HG02759 (cell line): ENCODE data around the gene ITPRID2.
A peak's percentile ranks its signal among the peaks of the same experiment; 100 is the strongest.
"Not testable (repeated sequence)": the region's sequence is repeated elsewhere in the genome, so short reads cannot be mapped to it uniquely, and the experiment has no call there.

Experiments
- ATAC-seq: cut with Tn5 transposase; IDR thresholded peaks from one replicate; pipeline ENCODE4 v1.9.1; 2021; ENCODE audit warnings: mild to moderate bottlenecking, moderate library complexity; ENCODE audit not compliant: unreplicated experiment

Gene ITPRID2

GRCh38 chr2:181915102-181915501, 23.6 kb downstream of the ITPRID2 start:
- no peak for ATAC-seq

GRCh38 chr2:181916726-181917718, 25.5 kb downstream of the ITPRID2 start:
- no peak for ATAC-seq

- ATAC-seq: no peak
Observed at GRCh38 chr2:181918188-181918587, 26.7 kb downstream of the ITPRID2 start.

- ATAC-seq: no peak
Observed at GRCh38 chr2:181923121-181923520, 31.6 kb downstream of the ITPRID2 start.

GRCh38 chr2:181924336-181924735, 32.8 kb downstream of the ITPRID2 start:
- ATAC-seq: no peak

GRCh38 chr2:181934694-181935093, 43.2 kb downstream of the ITPRID2 start:
- ATAC-seq: no peak

- ATAC-seq: no peak
Observed at GRCh38 chr2:181937473-181937872, 45.9 kb downstream of the ITPRID2 start.

- ATAC-seq: no peak
Observed at GRCh38 chr2:181943411-181944124, 52.0 kb downstream of the ITPRID2 start.

GRCh38 chr2:181944164-181944913, 52.8 kb downstream of the ITPRID2 start:
- ATAC-seq: no peak

GRCh38 chr2:181944914-181945291, 53.4 kb downstream of the ITPRID2 start:
- no peak for ATAC-seq

GRCh38 chr2:181946444-181947127, 55.1 kb downstream of the ITPRID2 start:
- no peak for ATAC-seq

GRCh38 chr2:181947273-181947672, 55.7 kb downstream of the ITPRID2 start:
- no peak for ATAC-seq

- no peak for ATAC-seq
Observed at GRCh38 chr2:181948227-181948626, 56.7 kb downstream of the ITPRID2 start.

GRCh38 chr2:181949047-181949446, 57.5 kb downstream of the ITPRID2 start:
- ATAC-seq: no peak

- ATAC-seq: no peak
Observed at GRCh38 chr2:181952404-181953226, 61.1 kb downstream of the ITPRID2 start.

GRCh38 chr2:181953881-181954537, 62.5 kb downstream of the ITPRID2 start:
- peak; percentile 81 for ATAC-seq

- ATAC-seq: no peak
Observed at GRCh38 chr2:181954538-181954883, 63.0 kb downstream of the ITPRID2 start.

GRCh38 chr2:181955010-181955409, 63.5 kb downstream of the ITPRID2 start:
- no peak for ATAC-seq

GRCh38 chr2:181955866-181956265, 64.3 kb downstream of the ITPRID2 start:
- ATAC-seq: not testable (repeated sequence)
